ENCODE data around the gene GID8.

The GID8 gene

GRCh38 chr20:62971211-62971949, 33.4 kb downstream of the GID8 start:
- no peak for DNase-seq

DNA sequence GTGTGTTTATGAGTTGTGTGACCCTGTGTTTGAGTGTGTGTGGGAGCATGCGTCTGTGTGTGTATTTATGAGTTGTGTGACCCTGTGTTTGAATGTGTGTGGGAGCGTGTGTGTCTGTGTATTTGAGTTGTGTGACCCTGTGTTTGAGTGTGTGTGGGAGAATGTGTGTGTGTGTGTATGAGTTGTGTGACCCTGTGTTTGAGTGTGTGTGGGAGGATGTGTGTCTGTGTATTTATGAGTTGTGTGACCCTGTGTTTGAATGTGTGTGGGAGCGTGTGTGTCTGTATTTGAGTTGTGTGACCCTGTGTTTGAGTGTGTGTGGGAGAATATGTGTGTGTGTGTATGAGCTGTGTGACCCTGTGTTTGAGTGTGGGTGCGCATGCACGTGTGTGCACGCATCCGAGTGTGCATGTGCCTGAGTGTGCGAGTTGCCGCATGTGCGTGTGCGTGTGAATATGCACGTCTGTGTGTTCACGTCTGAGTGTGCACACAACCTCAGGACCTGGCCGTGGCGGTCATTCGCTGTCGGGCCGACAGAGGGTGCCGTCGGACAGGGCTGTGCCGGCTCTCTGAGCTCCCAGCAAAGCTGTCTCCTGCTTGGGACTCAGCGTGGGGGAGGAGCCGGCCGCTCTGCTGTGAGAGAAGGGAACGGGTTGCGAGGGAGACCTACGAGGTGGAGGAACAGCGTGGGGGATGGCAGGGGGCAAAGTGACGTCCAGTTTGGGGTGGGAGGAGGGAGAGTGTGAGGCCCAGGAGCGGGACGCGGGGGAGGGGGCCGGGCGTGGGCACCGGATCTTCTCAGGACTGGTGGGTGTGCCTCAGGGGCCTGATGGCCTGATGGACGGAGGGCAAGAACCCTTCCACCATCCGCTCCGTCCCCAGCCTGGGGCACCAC, 34.2 kb downstream of the GID8 start:
- peak; percentile 93 for DNase-seq

DNA sequence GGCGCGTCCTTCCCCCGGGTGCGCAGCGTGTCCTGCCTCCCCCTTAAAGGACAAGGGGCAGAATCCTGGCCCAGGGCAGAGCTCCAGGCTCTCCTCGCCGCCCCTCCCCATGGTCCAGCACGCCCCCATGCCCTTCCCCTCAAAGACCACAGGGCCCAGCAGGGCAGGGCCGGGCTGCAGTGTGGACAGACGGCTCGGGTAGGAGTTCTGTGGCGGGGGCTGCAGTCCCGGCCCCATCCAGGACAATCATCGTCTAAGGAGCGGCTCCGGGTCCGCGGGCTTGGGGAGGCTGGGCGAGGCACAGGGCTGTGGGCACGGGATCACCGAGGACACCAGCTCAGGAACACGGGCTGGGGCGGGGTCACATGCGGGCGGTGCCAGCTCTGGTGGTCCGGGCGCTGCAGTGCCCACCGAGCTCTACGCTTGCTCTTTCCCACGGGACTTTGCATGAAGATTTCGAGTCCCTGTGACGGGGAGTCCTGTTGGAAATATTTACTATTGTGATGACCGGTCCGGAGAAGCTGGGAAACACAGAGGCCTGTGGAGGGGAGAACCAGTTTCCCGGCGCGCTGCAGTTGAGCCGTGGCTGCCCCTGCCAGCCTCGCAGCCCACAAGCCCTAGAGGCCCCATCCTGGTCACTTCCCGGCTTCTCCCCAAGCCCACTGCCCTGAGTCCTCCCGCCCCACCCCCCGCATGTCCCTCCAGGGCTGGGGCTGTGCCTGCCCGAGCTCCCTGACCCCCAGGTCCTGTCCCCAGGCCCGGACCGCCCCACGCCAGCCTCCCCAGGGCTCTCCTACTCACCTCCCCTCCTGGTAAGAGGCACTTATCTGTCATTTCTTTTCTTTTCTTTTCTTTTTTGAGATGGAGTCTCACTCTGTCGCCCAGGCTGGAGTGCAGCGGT, 35.1 kb downstream of the GID8 start:
- DNase-seq = no peak

DNA sequence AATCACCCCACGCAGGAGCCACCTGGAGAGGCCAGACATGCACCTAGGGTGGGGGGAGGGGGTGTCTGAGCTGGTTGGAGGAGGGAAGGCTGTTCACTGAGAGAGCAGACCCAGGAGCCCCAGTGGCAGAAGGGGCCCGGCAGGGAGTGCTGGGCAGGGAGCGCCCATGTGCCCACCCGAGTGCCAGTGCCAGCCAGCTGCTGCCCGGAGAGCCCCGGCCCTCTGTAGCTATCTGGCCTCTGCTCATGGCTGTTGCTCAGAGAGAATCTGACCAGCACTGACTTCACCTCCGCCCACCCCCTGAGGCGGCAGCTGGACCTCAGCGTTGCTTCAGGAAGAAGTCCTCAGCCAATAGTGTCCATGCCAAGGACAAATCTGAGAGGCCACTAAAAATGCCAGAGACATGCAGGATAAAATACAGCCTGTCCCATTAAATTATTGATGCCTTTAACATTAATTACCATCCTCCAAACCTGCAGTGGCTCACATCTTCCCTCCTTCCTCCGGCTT, 37.4 kb downstream of the GID8 start:
- no peak for DNase-seq

- DNase-seq = no peak
These were observed 38.0 kb downstream of the GID8 start for GRCh38 chr20:62975812-62976508.

- no peak for DNase-seq
These were observed 38.9 kb downstream of the GID8 start for GRCh38 chr20:62976886-62977285.

GRCh38 chr20:62977613-62978560, 39.9 kb downstream of the GID8 start:
- DNase-seq = peak; percentile 93

- no peak for DNase-seq
These were observed 40.6 kb downstream of the GID8 start for GRCh38 chr20:62978561-62978943.

DNA sequence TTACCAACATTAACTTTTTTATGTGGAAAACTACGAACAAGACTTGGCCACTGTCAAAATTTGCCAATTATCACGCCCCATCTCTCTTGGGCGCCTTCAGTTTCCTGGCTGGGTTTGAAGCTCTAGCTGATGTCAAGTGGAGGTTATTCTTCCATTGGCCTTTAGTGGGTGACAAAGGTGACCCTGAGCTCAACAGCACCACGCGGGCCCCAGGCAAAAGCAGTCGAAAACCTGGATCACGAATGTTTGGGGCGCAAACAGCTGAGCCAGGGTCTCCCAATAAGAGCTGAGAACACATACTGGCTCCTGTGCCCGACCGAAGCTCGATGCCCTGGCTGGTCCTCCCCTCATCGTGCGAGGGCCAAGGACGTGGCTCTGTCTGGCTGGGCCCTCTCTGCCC, 41.4 kb downstream of the GID8 start:
- DNase-seq = no peak

DNA sequence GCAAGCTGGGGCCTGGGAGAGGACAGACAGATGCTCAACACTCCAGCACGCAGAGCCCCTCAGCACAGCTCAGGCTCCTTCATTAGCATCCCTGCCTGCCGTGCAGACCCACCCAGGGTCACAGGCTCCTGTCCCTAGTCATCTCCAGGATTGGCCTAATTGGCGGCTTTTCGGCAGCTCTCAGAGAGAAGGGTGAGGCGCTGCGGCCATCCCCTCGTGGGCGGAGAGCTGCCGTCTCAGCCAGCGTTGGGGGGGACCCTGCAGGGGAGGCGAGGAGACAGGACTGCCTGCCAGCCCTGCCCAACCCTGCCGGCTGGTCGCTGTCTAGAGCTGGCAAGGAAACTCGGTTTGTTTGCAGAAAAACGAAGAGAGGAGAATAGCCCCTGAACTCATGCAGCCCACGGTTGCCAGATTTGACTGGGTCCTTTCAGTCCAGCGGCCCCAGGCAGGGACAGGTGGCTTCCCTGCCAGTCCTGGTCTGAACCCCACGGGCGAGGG, 42.0 kb downstream of the GID8 start:
- DNase-seq = no peak

- DNase-seq = no peak
These were observed 42.5 kb downstream of the GID8 start for GRCh38 chr20:62980380-62980960.

GRCh38 chr20:62980970-62981369, 43.0 kb downstream of the GID8 start:
- DNase-seq = peak; percentile 76

DNA sequence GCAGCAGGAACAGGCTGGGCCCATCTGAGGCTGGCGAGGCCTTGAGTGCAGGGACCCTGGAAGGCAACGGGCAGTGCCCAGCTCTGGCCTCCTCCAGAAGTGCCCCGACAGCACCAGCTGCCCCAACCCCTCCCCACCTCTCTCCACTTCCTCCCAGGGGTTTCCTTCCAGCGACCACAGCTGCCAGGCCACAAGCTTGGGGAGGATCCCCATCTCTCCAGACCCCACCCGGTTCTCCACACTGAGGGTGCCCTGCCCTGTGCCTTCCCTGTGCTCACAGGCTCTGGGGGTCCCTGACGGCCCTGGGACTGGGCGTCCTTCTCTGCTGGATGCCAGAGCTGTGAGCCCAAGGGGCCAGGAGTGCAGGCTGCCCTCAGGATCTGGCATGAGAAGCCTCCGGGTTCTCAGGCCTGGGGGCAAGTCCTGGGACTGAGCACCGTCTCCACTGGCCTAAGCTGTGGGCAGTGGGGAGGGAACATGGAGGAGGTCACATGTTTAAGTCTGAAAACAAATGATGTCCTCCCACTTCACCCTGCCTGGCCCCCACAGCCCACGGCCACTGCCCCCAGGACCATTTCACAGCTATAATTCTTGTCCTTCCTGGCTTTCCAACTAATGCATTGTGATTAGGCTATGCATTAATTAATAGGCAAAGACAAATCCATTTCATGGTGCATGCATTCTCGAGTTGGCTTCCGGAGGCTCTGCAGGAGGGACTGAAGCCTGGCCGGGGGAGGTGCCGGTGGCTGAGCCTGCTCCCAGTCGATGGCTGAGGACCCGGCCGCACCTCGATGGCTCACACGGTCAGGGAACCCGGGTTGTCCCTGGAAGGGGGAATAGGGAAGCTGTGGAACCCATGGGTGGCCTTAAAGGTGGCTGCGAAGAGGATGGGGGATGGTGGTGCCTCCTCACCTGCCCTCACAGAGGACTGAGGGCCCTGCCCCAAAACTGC, 44.5 kb downstream of the GID8 start:
- DNase-seq = no peak

GRCh38 chr20:62983210-62983609, 45.3 kb downstream of the GID8 start:
- no peak for DNase-seq

DNA sequence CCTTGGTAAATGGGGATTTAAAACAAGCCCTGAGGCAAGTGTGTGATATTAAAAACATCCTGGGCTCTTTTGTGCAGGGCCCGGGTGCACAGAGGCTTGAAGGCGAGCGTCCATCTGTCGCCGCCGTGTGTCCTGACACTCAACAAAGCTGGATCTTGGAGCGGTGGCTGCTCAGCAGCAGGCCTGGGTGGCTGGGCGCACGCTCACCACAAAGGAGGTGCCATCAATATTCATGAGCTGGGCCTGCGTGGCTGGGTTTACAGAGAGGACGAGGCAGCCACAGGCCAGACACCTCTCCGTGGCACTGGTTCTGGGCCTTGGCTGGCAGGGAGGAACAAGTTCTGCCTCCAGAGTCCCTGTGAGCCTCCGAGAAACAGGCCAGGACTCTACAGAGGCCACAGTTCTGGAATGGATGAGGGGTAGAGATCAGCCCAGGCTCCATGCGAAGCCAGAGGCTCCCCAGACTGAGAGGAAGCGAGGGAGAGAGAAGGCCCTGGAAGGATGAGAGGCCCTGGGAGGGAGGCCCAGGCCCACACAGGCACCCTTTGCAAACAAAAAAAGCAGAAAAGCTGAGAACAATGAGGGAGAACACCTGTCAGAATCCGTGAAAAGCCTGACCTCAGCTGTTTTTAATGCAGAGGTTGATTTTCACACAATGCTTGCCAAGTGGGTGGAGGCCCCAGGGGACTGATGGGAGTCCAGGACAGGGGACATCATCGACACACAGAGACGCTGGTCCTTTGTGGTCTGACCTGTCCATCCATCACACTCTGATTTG, 46.9 kb downstream of the GID8 start:
- no peak for DNase-seq

DNA sequence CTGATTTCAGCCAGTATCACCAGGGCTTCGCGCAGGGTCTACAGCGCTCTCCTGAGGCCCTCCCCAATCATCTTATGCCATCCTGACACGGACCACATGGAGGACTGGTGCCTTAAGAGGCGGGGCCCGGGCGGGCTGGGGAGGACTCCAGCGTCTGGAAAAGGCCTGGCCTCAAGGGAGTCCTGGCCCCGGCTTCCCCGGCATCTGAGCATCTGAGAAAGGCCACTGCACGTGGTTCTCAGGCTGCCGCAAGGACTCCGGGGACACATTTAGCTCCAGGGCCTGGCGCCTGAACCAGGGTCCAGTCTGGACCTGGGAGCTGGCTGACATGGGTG, 47.5 kb downstream of the GID8 start:
- DNase-seq = no peak

DNA sequence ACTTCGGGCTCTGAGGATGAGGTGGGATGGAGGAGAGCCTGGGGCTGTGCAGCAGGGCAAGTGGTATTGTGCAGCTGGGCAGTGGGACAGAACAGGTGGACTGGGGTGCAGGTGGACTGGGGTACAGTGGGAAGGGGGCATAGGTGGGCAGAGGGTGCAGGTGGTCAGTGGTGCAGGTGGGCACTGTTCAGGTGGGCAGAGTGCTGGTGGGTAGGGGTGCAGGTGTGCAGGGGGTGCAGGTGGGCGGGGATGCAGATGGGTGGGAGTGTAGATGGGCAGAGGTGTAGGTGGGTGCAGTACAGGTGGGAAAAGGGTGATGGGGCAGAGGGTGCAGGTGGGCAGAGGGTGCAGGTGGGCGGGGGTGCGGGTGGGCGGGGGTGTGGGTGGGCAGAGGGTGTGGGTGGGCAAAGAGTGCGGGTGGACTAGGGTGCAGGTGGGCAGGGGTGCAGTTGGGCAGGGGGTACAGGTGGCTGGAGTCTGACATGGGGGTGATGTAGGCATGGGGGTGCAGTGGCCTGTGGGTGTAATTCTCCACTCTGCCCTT, 48.4 kb downstream of the GID8 start:
- DNase-seq = no peak

- DNase-seq = no peak
These were observed 49.2 kb downstream of the GID8 start for GRCh38 chr20:62987114-62987513.

Data from activated effector memory CD4-positive, alpha-beta T cell treated with anti-CD3 and anti-CD28 coated beads, Interleukin-2, amount 50 U/mL, for 16 hours (primary cell).